ENCODE measurements around the gene DHRSX.
"Not testable (repeated sequence)": the region's sequence is repeated elsewhere in the genome, so short reads cannot be mapped to it uniquely, and the experiment has no call there.

Gene DHRSX

GRCh38 chrX:2242326-2242725, 258.4 kb downstream of the DHRSX start:
- no peak for DNase-seq (ENCODE audit: low read depth)
- H3K4me3 ChIP-seq (ENCODE audit: low read depth, low read length), result no peak overlapping the region
- TF ChIP-seq POLR2A (IDR thresholded peaks at IDR 0.05; ENCODE audit: extremely low read depth, insufficient read length) (no peak), MAX (IDR thresholded peaks at IDR 0.05; ENCODE audit: low read depth, low read length) (no peak), CTCF (IDR thresholded peaks at IDR 0.05; ENCODE audit: low read depth, low read length) (no peak), MYC (IDR thresholded peaks at IDR 0.05; ENCODE audit: low read depth, low read length) (no peak)

GRCh38 chrX:2241496-2241895, 259.3 kb downstream of the DHRSX start:
- H3K4me3 ChIP-seq (ENCODE audit: low read depth, low read length); DNase-seq (ENCODE audit: low read depth): not testable (repeated sequence)

- H3K4me3 ChIP-seq (ENCODE audit: low read depth, low read length); DNase-seq (ENCODE audit: low read depth): not testable (repeated sequence)
Observed at GRCh38 chrX:2240761-2241160, 260.0 kb downstream of the DHRSX start.

GRCh38 chrX:2237976-2238375, 262.8 kb downstream of the DHRSX start:
- H3K4me3 ChIP-seq (ENCODE audit: low read depth, low read length), result no peak overlapping the region
- DNase-seq (ENCODE audit: low read depth), result no peak
- TF ChIP-seq MYC (IDR thresholded peaks at IDR 0.05; ENCODE audit: low read depth, low read length) (no peak), CTCF (IDR thresholded peaks at IDR 0.05; ENCODE audit: low read depth, low read length) (no peak), POLR2A (IDR thresholded peaks at IDR 0.05; ENCODE audit: extremely low read depth, insufficient read length) (no peak), MAX (IDR thresholded peaks at IDR 0.05; ENCODE audit: low read depth, low read length) (no peak)

- no peak for DNase-seq (ENCODE audit: low read depth)
- TF ChIP-seq POLR2A (IDR thresholded peaks at IDR 0.05; ENCODE audit: extremely low read depth, insufficient read length), result no peak
- TF ChIP-seq MAX (IDR thresholded peaks at IDR 0.05; ENCODE audit: low read depth, low read length), result no peak
- TF ChIP-seq MYC (IDR thresholded peaks at IDR 0.05; ENCODE audit: low read depth, low read length), result no peak
- no peak for TF ChIP-seq CTCF (IDR thresholded peaks at IDR 0.05; ENCODE audit: low read depth, low read length)
- H3K4me3 ChIP-seq (ENCODE audit: low read depth, low read length), result no peak overlapping the region
Observed at GRCh38 chrX:2231570-2232192, 269.1 kb downstream of the DHRSX start.

GRCh38 chrX:2230457-2230856, 270.3 kb downstream of the DHRSX start:
- no peak overlapping the region for H3K4me3 ChIP-seq (ENCODE audit: low read depth, low read length)
- DNase-seq (ENCODE audit: low read depth), result no peak
- TF ChIP-seq POLR2A (IDR thresholded peaks at IDR 0.05; ENCODE audit: extremely low read depth, insufficient read length) (no peak), CTCF (IDR thresholded peaks at IDR 0.05; ENCODE audit: low read depth, low read length) (no peak), MAX (IDR thresholded peaks at IDR 0.05; ENCODE audit: low read depth, low read length) (no peak), MYC (IDR thresholded peaks at IDR 0.05; ENCODE audit: low read depth, low read length) (no peak)

- no peak overlapping the region for H3K4me3 ChIP-seq (ENCODE audit: low read depth, low read length)
- TF ChIP-seq MAX (IDR thresholded peaks at IDR 0.05; ENCODE audit: low read depth, low read length), result no peak
- no peak for TF ChIP-seq POLR2A (IDR thresholded peaks at IDR 0.05; ENCODE audit: extremely low read depth, insufficient read length)
- TF ChIP-seq CTCF (IDR thresholded peaks at IDR 0.05; ENCODE audit: low read depth, low read length), result no peak
- no peak for TF ChIP-seq MYC (IDR thresholded peaks at IDR 0.05; ENCODE audit: low read depth, low read length)
- no peak for DNase-seq (ENCODE audit: low read depth)
Observed at GRCh38 chrX:2228536-2228935, 272.2 kb downstream of the DHRSX start.

Measured in NB4 (cell line).